HCT116 (cell line): ENCODE data around the gene ABCC9.

Experiments used
- CEBPB ChIP-seq: IDR thresholded peaks from 2 replicates; pipeline ENCODE4 v1.6.1; 2012; ENCODE audit warnings: low read depth
- EZH2 ChIP-seq: fragments of 200-600 bp; sonication (generic); IDR thresholded peaks from 2 replicates; pipeline ENCODE4 v1.6.1; 2017; ENCODE audit warnings: antibody characterized with exemption, mixed run types
- MAX ChIP-seq: IDR thresholded peaks from 2 replicates; pipeline ENCODE4 v1.6.1; 2012
- POLR2A ChIP-seq: IDR thresholded peaks from 2 replicates; pipeline ENCODE4 v1.7.0; 2011; ENCODE audit warnings: borderline replicate concordance; ENCODE audit not compliant: insufficient read depth, insufficient read length; ENCODE audit errors: extremely low read depth
- POLR2AphosphoS5 ChIP-seq: IDR thresholded peaks from 2 replicates; pipeline ENCODE4 v1.6.1; 2011; ENCODE audit warnings: mild to moderate bottlenecking, low read depth, low read length, moderate library complexity
- RAD21 ChIP-seq: IDR thresholded peaks from 2 replicates; pipeline ENCODE4 v1.6.1; 2012; ENCODE audit warnings: low read depth, mild to moderate bottlenecking
- SIN3A ChIP-seq: IDR thresholded peaks from 2 replicates; pipeline ENCODE4 v1.6.1; 2012; ENCODE audit warnings: low read depth
- YY1 ChIP-seq: IDR thresholded peaks from 2 replicates; pipeline ENCODE4 v1.6.1; 2011; ENCODE audit warnings: low read length, low read depth, moderate library complexity, mild to moderate bottlenecking; ENCODE audit not compliant: insufficient replicate concordance; ENCODE audit errors: extremely low read depth
- ZBTB33 ChIP-seq: IDR thresholded peaks from 2 replicates; pipeline ENCODE4 v1.6.1; 2011; ENCODE audit warnings: mild to moderate bottlenecking, low read length, moderate library complexity; ENCODE audit not compliant: insufficient replicate concordance; ENCODE audit errors: extremely low read depth
- ZNF274 ChIP-seq: fragments of 200-500 bp; sonication (Bioruptor generic); IDR thresholded peaks from 2 replicates; pipeline ENCODE4 v1.6.1; 2014; ENCODE audit warnings: mild to moderate bottlenecking, low read depth, low read length, inconsistent platforms
- TF ChIP-seq, protein P1 (sequence below), 3 experiments: fragments of 200-600 bp in 1 of 3; sonication (generic) in 1 of 3; IDR thresholded peaks in 2 of 3; conservative IDR thresholded peaks in 1 of 3; 2 replicates each; pipeline ENCODE4 v1.5.1; 2012 to 2017; ENCODE audit warnings: low read depth in 2 of 3, low read length in 2 of 3, antibody characterized with exemption in 1 of 3, borderline replicate concordance in 1 of 3, control low read depth in 1 of 3, mild to moderate bottlenecking in 1 of 3, mixed read lengths in 1 of 3, mixed run types in 1 of 3, moderate library complexity in 1 of 3; ENCODE audit not compliant: insufficient read depth in 1 of 3

GRCh38 chr12:21814327-21814726 is 126.9 kb downstream of the ABCC9 start:
- TF ChIP-seq POLR2AphosphoS5 (no peak), POLR2A (no peak), MAX (no peak), SIN3A (no peak), ZBTB33 (no peak), CEBPB (no peak), ZNF274 (no peak), YY1 (no peak), EZH2 (no peak), RAD21 (no peak)
- TF ChIP-seq, protein P1, sequence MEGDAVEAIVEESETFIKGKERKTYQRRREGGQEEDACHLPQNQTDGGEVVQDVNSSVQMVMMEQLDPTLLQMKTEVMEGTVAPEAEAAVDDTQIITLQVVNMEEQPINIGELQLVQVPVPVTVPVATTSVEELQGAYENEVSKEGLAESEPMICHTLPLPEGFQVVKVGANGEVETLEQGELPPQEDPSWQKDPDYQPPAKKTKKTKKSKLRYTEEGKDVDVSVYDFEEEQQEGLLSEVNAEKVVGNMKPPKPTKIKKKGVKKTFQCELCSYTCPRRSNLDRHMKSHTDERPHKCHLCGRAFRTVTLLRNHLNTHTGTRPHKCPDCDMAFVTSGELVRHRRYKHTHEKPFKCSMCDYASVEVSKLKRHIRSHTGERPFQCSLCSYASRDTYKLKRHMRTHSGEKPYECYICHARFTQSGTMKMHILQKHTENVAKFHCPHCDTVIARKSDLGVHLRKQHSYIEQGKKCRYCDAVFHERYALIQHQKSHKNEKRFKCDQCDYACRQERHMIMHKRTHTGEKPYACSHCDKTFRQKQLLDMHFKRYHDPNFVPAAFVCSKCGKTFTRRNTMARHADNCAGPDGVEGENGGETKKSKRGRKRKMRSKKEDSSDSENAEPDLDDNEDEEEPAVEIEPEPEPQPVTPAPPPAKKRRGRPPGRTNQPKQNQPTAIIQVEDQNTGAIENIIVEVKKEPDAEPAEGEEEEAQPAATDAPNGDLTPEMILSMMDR (IDR thresholded peaks at IDR 0.05 in 2 of 3, conservative IDR thresholded peaks at IDR 0.05 in 1 of 3; ENCODE audit: borderline replicate concordance in 1 of 3, insufficient read depth in 1 of 3, low read depth in 2 of 3, low read length in 2 of 3): no peak
